NCI-H748 (cell line): Measurements from ENCODE around the gene TMEM86B.

ENCODE experiments used
- DNase-seq: peaks from one replicate; lab custom pipeline; 2025; ENCODE audit not compliant: unreplicated experiment; lab: John Stamatoyannopoulos, UW

TMEM86B gene

GRCh38 chr19:55257461-55258420 is 29.2 kb upstream of the TMEM86B start:
- DNase-seq = peak; percentile 51

- DNase-seq = no peak
These were observed 28.2 kb upstream of the TMEM86B start for GRCh38 chr19:55256562-55257460.

GRCh38 chr19:55255618-55256423 is 27.3 kb upstream of the TMEM86B start:
- no peak for DNase-seq

DNA sequence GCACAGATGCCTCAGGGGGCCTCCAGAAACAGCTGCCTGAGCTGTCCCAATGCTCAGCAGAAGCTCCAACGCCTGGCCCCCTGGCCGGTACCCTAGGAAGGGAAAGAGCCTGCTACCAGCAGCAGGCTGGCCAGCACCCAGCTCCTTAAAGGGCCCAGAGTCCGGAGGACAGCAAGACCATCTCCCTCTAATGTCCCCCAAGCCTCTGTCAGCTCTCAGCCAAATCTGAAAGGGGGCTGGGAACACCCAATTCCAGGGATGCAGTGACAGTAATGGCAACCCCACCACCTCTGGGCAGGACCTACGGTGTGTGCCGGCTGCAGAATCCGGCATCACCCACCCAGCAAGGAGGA is 26.0 kb upstream of the TMEM86B start:
- no peak for DNase-seq

DNA sequence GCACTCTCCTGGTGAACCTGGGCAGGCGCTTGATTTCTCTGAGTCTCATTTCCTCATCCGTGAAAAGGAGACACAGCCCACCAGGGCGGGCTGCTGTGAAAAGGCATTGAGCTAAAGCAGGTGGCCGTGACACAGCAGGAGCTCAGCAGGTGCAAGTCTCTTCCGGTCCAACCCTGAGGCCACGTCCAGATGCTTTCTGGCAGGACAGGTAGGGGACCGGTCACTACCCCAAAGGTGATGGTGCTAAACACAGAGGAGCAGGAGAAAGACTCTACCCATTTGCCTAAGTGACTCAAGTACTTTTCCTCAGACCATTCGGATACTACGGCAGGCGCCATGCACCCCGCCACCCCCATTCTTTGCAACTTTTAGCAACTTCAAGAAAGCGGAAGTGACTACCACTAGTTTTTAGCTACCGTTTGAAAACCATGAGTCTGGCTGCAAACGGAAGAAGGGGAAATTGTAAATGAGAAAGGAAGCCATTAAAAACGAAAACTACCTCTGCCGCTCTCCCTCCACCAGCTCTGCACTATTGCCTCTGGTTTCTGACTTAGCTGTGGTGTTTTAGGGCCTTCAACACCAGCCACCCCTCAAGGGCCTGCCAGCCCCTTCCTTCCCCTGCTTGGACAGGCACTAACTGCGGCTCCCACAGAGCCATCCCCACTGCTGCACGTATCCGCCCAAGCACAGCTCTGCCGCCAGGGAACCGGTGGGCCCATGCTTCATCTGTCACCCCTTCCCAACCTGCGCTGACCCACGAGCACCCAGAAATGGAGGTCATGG is 25.5 kb upstream of the TMEM86B start:
- DNase-seq = peak; percentile 91

GRCh38 chr19:55252760-55253663 is 24.4 kb upstream of the TMEM86B start:
- no peak for DNase-seq

- DNase-seq = no peak
These were observed 22.9 kb upstream of the TMEM86B start for GRCh38 chr19:55251341-55252081.

GRCh38 chr19:55250262-55251036 is 21.9 kb upstream of the TMEM86B start:
- no peak for DNase-seq

DNA sequence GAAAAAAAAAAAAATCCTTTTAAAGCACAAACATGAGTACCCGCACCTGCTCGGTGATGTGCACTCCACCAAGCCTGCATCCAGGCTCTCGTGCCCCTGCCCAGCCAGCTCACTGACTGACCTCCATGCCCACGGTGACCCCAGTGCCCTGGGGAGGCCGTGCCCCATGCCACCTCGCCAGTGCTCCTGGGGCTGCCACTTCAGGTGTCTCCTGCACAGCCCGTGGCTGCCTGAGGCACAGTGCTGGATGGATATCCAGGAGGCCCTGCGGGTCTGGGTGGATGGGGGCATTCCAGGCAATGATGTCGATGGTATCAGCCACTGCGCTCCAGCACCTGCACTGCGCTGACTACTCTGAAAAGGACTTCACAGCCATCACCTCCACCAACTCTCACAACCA is 21.3 kb upstream of the TMEM86B start:
- no peak for DNase-seq

- no peak for DNase-seq
These were observed 20.1 kb upstream of the TMEM86B start for GRCh38 chr19:55248704-55249103.

GRCh38 chr19:55248166-55248675 is 19.7 kb upstream of the TMEM86B start:
- no peak for DNase-seq

GRCh38 chr19:55247621-55248099 is 19.1 kb upstream of the TMEM86B start:
- no peak for DNase-seq

- DNase-seq = no peak
These were observed 18.2 kb upstream of the TMEM86B start for GRCh38 chr19:55246462-55247451.

DNA sequence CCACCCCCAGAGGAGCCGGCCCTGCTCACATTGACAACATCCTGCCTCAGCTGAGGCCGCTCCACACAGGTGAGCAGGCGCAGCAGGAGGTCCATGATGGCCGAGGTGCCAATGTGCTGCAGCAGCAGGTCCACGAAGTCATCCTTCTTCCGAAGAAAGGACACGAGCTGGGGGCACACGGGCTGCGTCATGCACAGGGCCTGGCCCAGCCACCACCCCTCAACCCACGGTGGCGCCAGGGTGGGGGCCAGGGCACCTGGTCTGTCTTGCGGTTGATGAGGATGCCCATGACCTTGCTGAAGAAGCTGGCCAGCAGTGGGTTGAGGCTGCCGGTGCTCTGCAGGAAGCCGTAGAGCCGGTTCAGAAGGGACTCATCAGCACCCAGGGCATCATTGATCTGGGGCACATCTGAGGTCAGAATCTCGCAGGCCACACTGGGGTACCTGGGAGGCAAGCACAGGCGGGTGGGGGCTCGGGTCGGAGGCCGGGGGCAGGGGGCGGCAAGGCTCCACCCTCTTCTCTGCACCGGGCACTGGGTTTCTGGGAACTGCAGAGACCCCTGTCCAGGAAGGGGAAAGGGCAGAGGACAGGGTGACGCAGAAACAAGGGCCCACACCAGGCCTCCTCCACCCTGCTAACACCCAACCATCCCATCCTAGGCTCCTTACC is 16.8 kb upstream of the TMEM86B start:
- DNase-seq = no peak

DNA sequence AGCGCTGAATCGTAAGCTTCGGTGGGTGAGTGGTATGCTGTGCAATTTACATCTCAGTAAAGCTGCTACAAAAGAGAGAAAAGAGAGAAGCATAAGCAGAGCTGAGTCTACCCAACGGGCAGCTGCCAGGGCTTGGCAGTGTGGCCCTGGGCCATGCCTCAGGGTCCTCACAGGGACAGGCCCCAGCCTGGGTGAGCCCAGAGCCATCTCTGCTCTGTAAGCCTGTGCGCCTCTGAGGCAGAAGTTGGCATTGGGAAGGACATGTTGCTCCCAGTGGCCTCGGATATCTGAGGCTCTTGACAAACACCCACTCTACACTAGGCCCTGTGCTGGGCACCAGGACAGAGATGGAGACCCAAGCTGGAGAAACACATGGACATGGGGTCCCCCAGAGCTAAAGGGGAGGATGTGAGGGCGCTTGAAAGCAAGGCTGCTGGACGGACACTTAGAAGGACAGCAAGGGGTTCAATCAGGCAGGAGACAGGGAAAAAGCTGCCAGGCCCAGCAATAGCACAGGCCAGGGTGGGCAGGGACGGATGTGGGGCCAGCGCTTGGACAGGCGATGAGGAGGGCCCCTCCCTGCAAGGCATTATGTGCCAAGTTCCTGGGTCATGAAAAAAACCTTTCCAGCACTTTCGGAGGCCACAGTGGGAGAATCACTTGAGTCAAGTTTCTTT is 15.6 kb upstream of the TMEM86B start:
- DNase-seq = no peak
